Coronary artery (tissue), 2 donors: ENCODE measurements around the gene C19orf25.

Experiments
- DNase-seq: peaks from one replicate; pipeline ENCODE4 v3.0.0-alpha.2; 2017; ENCODE audit warnings: low spot score
- H3K27ac ChIP-seq, 2 donors: fragments of 200-600 bp; sonication (generic); one replicate each; pipeline ENCODE4 v1.5.1; 2016 to 2019
- H3K4me3 ChIP-seq: fragments of 200-600 bp; sonication (generic); 2 replicates; pipeline ENCODE4 v1.5.1; 2016; ENCODE audit warnings: mild to moderate bottlenecking, moderate library complexity
- TF ChIP-seq, protein P1 (sequence below): fragments of 200-600 bp; sonication (generic); IDR thresholded peaks from one replicate; pipeline ENCODE4 v1.5.1; 2019; ENCODE audit warnings: antibody characterized with exemption

The C19orf25 gene

DNA sequence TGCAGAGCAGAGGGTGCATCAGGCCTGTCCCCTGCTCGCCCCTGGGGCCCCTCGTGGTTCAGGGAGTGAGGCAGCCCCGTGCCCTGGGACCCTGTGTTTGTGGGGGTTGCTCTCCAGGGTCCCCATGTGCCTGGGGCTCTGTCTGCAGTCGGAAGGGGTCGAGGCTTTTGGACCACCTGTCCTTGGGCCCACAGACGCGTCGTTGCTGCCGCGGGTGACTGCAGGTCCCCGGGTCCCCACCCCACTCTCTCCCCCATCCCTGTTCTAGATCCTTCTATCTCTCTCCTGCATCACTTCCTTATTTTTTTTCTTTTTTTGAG, 9.2 kb upstream of the C19orf25 start:
- no peak for DNase-seq
- no peak overlapping the region for H3K27ac ChIP-seq
- TF ChIP-seq, protein P1, sequence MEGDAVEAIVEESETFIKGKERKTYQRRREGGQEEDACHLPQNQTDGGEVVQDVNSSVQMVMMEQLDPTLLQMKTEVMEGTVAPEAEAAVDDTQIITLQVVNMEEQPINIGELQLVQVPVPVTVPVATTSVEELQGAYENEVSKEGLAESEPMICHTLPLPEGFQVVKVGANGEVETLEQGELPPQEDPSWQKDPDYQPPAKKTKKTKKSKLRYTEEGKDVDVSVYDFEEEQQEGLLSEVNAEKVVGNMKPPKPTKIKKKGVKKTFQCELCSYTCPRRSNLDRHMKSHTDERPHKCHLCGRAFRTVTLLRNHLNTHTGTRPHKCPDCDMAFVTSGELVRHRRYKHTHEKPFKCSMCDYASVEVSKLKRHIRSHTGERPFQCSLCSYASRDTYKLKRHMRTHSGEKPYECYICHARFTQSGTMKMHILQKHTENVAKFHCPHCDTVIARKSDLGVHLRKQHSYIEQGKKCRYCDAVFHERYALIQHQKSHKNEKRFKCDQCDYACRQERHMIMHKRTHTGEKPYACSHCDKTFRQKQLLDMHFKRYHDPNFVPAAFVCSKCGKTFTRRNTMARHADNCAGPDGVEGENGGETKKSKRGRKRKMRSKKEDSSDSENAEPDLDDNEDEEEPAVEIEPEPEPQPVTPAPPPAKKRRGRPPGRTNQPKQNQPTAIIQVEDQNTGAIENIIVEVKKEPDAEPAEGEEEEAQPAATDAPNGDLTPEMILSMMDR, result no peak
- H3K4me3 ChIP-seq, result no peak overlapping the region

DNA sequence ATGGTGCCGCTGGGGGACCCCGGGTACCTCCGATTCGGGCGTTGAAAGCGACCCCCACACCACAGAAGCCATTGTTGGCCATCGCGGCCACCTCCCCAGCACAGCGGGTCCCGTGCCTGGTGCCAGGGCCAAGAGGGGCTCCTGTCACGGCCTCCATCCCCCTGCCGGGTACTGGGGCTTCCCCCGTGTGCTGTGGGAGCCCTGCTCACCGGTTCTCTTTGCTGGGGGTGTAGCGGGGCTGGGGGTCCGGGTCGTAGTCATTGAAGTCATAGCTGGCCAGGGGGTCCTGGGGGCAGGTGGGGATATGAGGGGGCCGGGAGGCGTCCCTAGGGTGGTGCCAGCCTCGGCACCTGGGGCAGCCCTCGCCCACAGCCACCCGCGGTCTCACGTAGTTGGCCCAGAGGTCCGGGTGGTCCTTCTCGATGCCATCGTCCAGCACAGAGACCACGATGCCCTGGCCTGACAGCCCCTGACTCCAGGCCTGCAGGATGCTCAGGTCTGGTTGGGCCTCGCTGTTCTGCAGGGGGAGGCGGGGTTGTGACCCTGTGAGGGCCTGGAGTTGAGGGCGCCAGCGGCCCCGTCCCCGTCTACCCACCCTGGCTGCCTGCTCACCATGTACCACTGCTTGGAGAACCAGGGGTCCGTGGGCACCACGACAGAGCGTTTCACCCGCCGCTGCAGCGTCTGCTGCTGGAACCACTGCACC, 8.7 kb upstream of the C19orf25 start:
- DNase-seq, result no peak
- TF ChIP-seq, protein P1, result no peak
- H3K27ac ChIP-seq, result no peak overlapping the region

DNA sequence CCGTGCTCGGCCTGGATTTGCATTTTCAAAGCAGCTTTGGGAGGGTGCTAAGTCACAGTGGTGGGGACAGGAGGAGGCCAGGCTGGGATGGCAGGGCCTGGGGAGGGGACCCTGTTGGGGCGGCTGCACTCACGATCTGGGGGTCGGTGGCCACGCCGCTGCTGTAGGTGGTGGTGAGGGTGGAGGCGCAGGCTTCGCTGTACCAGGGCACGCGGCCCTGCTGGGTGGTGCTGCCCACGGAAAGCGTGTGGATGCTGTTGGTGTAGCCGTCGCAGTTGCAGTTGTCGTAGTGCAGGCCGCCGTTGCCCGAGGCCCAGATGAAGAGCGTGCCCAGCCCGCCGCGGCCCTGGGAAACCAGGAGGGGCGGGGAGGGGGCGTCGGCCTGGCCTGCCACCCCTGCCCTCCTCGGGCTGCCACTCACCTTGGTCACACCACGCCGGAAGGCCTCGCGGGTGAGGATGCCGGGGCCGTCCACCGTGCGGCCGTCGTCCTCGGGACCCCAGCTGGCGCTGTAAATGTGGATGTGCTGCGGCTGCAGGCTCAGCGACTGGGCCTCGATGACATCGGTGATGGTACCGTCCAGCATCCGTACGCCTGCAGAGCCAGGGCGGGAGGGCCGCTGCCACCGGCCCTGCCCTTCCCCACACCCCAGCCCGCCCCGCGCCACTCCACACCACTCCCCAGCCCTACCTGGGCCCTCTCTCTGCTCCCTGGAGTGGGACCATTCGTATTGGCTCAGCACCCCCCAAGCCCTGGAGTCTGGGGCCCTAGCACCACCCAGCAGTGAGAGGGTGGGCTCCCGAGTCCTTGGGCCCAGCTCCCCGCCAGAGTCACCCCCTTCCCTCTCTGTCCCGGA, 7.9 kb upstream of the C19orf25 start:
- Histone ChIP-seq H3K4me3 (no peak overlapping the region), H3K27ac (no peak overlapping the region)
- TF ChIP-seq, protein P1, result no peak
- no peak for DNase-seq

More for the DNA sequence above, 8.7 kb upstream of the C19orf25 start:
- H3K4me3 ChIP-seq, result no peak overlapping the region

DNA sequence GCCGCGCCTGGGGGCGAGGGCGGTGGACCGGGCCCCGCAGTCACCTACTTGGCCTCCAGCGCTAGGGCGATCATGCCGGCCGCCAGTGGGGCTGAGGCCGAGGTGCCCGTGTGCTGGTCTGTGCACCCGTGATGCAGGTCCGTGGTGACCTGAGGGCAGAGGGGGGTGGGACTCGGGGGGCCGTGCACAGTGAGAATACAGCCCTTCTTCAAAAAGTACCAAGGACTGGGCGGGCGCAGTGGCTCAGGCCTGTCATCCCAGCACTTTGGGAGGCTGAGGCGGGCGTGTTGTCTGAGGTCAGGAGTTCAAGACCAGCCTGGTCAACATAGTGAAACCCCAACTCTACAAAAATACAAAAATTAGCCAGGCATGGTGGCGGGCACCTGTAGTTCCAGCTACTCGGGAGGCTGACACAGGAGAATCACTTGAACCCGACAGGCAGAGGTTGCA, 5.0 kb upstream of the C19orf25 start:
- no peak overlapping the region for H3K27ac ChIP-seq
- no peak for DNase-seq
- H3K4me3 ChIP-seq, result no peak overlapping the region
- TF ChIP-seq, protein P1, result no peak

DNA sequence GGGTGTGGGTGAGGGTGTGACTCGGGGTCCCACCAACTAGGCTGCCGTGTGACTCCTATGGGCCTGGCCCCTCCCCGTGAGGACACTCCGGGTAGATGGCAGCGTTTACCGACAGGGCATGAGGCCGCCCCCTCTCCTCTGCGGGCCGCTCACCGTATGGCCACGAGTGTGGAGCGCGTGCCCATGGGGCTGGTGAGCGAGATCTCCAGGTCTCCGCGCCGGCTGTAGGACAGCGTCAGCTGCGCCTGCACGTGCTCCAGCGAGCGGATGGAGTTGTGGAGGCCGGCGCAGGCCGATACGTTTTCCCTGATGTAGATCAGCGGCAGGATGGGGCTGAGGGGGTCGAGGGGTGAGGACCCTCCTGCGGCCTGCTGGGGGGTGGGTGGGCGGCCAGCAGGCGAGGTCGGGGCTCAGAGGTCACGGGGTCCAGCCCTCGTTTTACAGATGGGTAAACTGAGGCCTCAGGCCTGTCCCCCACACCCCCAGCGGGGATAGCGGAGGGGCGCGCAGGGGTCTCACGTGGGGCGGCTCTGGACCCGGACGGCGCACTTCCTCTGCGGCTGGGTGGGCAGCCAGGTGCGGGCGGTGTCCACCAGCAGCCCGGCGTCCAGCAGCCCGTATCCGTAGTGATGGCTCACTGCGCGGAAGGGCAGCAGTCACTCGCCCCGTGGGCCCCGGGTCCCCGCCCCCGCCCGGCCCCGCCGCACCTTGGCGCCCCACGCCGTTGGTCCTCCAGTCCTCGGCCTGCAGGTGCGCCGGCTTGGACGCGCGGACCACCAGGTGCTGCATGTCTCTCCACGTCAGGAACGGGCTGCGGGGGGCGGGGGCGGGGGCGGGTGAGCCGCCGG, 4.3 kb upstream of the C19orf25 start:
- TF ChIP-seq, protein P1, result no peak
- no peak overlapping the region for H3K27ac ChIP-seq
- no peak for DNase-seq
- no peak overlapping the region for H3K4me3 ChIP-seq

DNA sequence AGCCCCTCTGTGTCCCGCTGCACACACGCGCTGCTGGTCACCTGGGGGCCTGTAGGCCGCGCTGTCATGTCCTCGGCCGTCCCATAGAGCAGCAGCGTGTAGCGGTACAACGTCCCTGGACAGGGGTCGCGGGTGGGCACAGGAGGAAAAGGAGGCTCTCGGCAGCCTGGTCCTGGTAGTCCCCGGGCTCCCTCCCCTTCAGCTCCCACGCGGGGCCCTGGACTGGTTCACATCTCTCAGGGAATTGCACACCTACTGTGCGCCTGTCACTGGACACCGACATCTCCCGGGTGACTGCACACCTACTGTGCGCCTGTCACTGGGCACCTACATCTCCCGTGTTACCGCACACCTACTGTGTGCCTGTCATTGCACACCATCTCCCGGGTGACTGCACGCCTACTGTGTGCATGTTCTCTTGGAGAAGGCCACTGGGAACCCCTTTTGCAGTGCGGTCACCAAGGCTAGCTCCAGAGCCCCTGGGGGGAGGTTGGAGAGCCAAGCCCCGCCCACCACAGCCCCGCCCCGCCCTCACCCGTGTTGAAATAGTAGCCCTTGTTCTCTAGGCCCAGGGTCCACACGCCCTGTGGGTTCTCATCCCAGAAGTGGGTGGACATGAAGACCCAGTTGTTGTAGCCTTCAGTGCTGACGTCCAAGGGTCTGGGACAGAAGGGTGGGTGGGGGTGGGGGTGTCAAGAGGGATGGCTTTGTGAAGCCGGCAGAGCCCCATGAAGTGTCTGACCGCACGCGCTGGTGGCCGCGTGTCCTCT, 3.5 kb upstream of the C19orf25 start:
- DNase-seq, result no peak
- H3K27ac ChIP-seq, result no peak overlapping the region
- H3K4me3 ChIP-seq, result no peak overlapping the region
- TF ChIP-seq, protein P1, result no peak
